Measurements from ENCODE around the gene NFATC4.

Gene NFATC4

GRCh38 chr14:24422694-24423601, 55.0 kb downstream of the NFATC4 start:
- H3K4me3 ChIP-seq (ENCODE audit: low read length), result no peak overlapping the region
- TF ChIP-seq CTCF (IDR thresholded peaks at IDR 0.05; ENCODE audit: insufficient read depth, low read depth, low read length, missing control alignments), result no peak
- no peak for DNase-seq (ENCODE audit: low read depth)

GRCh38 chr14:24425704-24426103, 57.7 kb downstream of the NFATC4 start:
- H3K4me3 ChIP-seq (ENCODE audit: low read length), result no peak overlapping the region
- TF ChIP-seq CTCF (IDR thresholded peaks at IDR 0.05; ENCODE audit: insufficient read depth, low read depth, low read length, missing control alignments), result no peak
- DNase-seq (ENCODE audit: low read depth), result peak; percentile 89

GRCh38 chr14:24426150-24426911, 58.3 kb downstream of the NFATC4 start:
- H3K4me3 ChIP-seq (ENCODE audit: low read length), result no peak overlapping the region
- no peak for TF ChIP-seq CTCF (IDR thresholded peaks at IDR 0.05; ENCODE audit: insufficient read depth, low read depth, low read length, missing control alignments)
- DNase-seq (ENCODE audit: low read depth), result peak; percentile 30

- no peak for TF ChIP-seq CTCF (IDR thresholded peaks at IDR 0.05; ENCODE audit: insufficient read depth, low read depth, low read length, missing control alignments)
- DNase-seq (ENCODE audit: low read depth), result peak; percentile 57
- no peak overlapping the region for H3K4me3 ChIP-seq (ENCODE audit: low read length)
These were observed 59.0 kb downstream of the NFATC4 start for GRCh38 chr14:24426912-24427536.

GRCh38 chr14:24427537-24428508, 59.8 kb downstream of the NFATC4 start:
- TF ChIP-seq CTCF (IDR thresholded peaks at IDR 0.05; ENCODE audit: insufficient read depth, low read depth, low read length, missing control alignments), result no peak
- no peak overlapping the region for H3K4me3 ChIP-seq (ENCODE audit: low read length)
- DNase-seq (ENCODE audit: low read depth), result no peak
